AML-193 (cell line): ENCODE data around the gene NGB.

ENCODE experiments used
- DNase-seq, 2 experiments: peaks; one replicate each; lab custom pipeline; 2025; lab: John Stamatoyannopoulos, UW

The NGB gene

DNA sequence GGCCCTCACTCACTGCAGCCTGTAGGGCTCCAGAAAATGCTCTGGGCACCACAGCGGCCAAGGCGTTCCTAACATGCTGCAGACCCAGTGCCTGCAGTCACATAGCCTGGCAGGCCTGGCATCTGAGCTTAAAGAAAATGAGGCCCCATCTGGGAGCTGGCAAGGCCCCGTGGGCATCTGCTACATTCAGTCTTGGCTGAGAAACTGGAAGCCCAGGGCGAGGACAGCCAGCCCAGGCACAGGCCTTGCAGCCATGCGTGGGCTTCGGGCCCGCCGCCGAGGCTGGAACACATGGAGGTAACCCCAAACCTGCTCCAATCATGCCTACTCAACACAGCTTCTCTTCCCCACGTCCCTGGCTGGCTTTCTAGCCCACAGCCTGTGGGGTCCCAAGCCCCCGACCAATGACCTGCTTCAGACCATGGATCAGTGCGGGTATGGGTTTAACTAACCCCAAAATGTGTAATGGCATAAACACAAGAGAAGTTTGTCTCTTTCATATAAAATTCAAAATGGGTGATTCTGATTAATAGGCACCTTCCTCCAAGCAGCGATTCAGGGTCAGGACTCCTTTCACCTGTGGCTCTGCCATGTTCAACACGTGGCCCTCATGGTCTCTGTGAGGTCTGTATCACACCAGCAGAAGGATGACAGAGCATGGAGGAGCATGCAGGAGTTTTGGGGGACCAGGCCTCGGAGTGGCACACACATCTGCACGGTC is 6.4 kb downstream of the NGB start:
- no peak for DNase-seq

GRCh38 chr14:77260631-77261030 is 10.4 kb downstream of the NGB start:
- DNase-seq, result no peak

DNA sequence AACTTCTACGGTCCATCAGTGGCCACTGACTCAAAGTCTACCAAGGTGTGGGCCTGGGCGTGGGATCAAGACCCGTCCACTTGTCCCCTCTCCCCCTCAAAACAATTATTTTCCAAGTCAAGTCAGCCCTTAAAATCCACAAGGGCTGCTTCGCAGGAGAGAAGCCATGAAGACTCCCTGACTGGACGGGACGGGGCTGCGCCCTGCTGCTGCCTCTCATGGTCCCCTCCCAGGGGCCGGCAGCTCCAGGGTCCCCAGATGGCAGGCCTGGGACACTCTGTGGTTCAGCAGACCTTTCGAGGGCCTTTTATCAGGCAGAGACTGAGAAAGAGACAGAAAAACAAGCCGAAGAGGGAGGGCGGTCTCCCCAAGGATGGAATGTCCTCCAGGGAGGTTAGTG is 10.8 kb downstream of the NGB start:
- DNase-seq, result no peak

GRCh38 chr14:77259025-77259715 is 11.8 kb downstream of the NGB start:
- no peak for DNase-seq

- DNase-seq, result no peak
Measured at GRCh38 chr14:77258566-77258965, 12.4 kb downstream of the NGB start.

DNA sequence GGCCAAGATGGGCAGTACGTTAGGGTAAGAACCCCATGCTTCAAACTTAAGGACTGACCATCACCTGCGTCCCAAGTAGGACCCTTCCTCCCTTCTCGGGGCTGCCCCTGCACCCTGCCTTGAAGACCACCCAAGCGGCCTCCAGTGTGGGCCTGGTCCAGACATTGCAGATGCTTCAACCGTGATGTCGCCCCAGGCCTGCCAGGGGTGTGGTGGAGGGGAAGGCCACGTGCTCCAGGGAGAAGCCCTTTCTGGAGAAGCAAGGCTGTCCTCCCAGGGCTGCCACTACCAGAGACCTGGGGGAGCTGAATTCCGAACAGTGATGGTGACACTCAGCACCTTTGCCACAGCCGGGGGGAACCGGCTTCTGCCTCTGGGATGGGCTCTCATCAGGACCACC is 13.3 kb downstream of the NGB start:
- no peak for DNase-seq

DNA sequence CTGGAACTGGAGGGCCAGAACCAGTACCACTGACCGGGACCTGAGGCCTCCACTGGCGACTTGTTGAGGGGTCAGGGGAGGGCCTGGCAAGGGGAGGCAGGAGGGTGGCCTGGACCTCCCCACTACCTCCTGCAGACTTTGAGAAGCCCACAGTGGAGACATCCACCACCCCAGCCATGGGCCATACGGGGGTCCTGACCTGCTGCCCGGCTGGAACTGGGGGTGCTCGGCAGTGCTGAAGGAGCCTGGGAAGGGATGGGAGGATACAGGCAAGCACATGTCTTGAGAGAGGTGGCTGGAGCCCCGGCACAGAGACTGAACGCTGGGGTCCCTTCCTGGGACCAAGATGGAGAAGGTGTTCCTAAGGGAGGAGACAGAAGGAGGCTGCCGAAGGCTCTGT is 14.3 kb downstream of the NGB start:
- DNase-seq, result no peak

DNA sequence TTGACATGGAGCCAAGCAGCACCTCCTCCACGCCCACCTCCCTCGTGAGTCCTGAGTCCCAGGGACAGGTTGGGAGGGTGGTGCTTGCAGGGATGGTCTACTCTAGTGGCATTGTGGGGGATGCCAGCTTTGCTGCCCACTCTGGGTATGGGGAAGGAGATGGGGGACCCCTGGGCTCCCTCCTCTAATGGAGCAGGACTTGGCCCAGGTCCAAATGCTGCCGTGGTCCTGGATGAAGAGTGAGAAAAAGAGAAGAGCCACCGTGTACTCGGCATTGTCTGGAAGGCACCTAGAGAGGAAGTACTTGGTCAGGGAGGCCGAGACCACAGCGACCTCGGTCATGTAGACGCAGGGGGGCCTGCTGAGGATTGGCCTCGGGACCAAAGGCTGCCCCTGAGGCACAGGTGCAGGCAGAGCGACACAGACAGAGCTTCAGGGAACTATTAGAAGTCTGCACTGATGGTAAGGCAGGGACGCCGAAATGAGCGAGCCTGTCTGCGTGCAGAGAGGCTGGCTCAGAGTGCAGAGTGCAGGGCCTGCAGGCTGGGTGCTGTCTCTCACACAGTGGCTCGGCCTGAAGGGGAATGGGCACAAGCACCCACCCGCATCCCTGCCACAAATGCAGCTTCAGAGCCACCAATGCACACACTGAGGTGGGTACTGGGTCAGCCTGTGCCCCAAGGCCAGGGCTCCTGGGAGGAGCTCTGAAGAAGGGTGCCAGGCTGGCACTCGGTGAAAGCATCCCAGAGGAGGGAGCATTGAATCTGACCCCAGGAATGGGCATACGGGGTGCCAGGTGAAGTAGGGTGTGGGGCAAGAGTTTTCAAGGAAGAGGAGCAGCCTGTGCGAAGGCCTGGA is 17.4 kb downstream of the NGB start:
- DNase-seq, result no peak

GRCh38 chr14:77251870-77252269 is 19.1 kb downstream of the NGB start:
- DNase-seq, result no peak

- no peak for DNase-seq
Measured at GRCh38 chr14:77250927-77251326, 20.1 kb downstream of the NGB start.

GRCh38 chr14:77249286-77249685 is 21.7 kb downstream of the NGB start:
- DNase-seq, result no peak

DNA sequence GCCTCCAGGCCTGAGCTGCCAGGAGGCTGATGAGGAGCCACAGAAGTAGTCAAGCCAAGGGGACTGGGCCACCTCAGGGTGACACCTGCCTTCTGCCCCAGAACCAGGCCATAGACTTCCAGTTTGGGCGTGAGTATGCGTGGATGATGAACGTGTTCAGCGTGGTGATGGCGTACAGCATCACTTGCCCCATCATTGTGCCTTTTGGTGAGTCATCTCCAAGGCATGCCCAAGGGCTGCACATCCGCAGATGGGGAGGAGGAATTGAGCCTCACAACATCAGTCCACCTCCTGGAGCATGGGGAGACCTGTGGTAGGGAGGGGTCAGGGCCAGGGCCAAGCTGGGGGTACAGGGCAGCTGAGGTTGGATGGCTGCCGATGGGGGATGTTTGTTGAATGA is 22.3 kb downstream of the NGB start:
- DNase-seq, result no peak

GRCh38 chr14:77246784-77247183 is 24.2 kb downstream of the NGB start:
- no peak for DNase-seq

GRCh38 chr14:77245820-77246219 is 25.2 kb downstream of the NGB start:
- DNase-seq, result no peak

- DNase-seq, result no peak
Measured at GRCh38 chr14:77243853-77244252, 27.2 kb downstream of the NGB start.

- no peak for DNase-seq
Measured at GRCh38 chr14:77242752-77243151, 28.3 kb downstream of the NGB start.

GRCh38 chr14:77241955-77242354 is 29.1 kb downstream of the NGB start:
- no peak for DNase-seq

GRCh38 chr14:77240336-77240915 is 30.6 kb downstream of the NGB start:
- no peak for DNase-seq

DNA sequence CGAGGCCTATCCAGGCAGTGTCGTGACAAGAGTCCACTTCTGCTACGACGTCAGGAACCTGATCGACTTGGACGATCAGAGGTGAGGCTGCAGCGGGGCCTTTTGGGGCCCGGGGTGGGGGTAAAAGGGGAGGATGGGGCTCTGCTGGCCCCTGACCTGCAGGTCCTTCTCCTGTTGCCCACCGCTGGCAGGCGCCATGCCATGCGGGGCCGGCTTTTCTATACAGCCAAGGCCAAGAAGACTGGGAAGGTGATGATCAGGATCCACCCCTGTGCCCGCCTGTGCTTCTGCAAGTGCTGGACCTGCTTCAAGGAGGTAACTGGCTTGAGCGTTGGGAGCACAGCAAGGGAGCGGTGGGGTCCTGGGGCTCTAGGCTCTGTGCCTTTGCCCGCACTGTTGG is 31.6 kb downstream of the NGB start:
- DNase-seq, result no peak

DNA sequence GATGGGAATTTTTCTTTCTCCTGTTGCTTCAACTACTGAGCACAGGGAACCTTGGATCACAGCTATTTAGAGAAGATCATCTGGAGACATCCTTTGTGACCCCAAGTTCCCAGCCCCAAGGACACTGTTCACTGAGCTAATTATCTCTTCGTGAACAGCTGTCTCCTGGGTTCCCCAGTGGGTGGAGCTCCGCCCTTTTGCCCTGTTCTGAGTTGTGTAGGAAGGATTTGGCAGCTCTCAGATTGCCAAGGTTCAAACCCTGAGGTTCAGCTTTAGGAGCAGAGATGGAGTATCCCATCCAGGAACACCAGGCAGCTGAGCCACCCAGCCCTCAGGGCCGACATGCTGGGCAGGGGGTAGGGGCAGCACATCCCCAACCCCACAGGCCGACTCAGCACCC is 32.0 kb downstream of the NGB start:
- DNase-seq, result no peak

DNA sequence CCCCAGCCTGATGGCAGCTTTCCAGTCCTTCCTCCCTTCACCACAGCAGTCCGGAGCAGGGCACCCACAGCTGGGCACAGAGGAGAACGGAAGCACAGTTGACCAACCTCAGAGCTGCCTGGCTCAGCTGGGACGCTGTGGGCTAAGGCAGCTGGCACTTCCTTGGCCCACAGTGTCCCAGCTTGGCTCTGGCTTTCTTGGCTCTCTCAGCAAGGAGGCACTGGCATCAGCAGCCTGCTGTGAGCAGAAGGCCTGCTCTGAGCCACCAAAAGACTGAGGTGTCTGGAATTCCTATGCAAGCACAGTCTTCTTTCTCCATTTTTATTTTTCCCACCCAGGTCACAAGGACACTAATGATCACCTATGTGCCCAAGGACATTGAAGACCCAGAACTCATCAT is 32.6 kb downstream of the NGB start:
- DNase-seq, result no peak

- DNase-seq, result no peak
Measured at GRCh38 chr14:77236814-77237213, 34.2 kb downstream of the NGB start.

- no peak for DNase-seq
Measured at GRCh38 chr14:77231721-77232120, 39.3 kb downstream of the NGB start.
